Activated CD4-positive, CD25-positive, alpha-beta regulatory T cell treated with anti-CD3 and anti-CD28 coated beads, Interleukin-2, amount 50 U/mL, for 72 hours (primary cell): Measurements from ENCODE around the gene GYS2.

Experiments used
- DNase-seq: peaks from one replicate; pipeline ENCODE4 v3.0.0; 2021

Gene GYS2

DNA sequence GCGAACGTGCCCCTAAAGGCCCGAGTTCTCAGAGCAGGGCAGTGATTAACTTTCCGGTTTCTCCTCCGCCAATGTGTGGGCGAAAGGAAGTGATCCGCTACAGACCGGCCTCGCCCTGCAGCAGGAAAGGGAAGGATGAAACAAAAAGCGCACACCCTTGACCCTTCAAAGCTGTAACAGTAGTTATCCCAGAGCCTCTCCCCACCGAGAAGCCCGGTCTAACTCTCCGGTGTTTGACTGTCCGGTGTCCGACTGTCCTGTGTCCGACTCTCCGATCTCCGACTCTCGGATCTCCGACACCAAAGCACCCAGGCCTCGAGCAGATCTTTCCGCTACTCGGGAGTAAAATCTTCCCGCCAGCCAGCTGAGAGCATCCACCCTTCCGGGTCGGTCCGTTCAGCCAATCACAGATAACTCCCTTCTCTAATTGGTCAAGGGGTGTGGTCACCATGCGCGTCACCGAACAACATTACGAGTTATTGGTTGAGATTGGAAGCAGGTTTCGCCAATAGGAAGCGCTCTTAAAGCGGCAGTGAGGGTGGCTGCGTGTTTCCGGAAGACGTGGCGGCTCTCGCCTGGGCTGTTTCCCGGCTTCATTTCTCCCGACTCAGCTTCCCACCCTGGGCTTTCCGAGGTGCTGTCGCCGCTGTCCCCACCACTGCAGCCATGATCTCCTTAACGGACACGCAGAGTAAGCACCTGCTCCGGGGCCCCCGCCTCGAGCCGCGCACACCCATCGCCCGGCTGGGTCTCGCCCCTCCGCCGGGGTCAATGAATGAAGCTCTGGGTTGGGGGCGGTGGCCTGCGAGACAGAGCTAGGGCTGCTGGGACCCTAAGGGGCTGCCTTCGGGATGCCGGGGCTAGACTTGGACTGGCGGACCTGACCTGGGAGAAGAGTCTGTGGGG is 103.1 kb downstream of the GYS2 start, which contains the start of the genes GOLT1B and RECQL:
Gene GOLT1B (plus strand): TSS at position 532 of the 906 bp plus-strand sequence. CDS start 135 bp downstream, at position 667.
Gene RECQL (minus strand): TSS at position 378 of the 906 bp plus-strand sequence. CDS start 2,065 bp downstream, outside the sequence.
- DNase-seq: peak; percentile 80

DNA sequence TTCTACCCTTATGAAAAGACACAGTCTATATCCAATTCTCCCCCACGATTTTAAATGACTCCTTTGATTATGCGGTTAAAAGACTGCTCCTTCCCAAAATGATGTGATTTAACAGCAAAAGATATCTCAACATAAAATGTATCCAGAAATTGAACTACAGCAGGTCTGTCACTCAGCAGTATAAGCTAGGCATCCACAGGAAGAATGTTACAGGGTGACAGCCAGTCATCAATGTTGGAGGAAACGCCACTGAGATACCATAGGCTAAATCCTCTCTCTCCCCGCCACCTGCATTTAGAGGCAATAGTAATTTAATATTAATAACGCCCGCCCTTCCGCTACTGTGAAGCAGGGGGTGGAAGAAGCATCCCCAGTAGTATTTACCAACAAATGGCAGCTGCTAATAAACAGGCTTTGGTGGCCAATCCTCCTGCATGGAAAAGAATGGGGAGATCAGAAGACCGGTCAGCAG is 103.8 kb downstream of the GYS2 start:
- DNase-seq: no peak

DNA sequence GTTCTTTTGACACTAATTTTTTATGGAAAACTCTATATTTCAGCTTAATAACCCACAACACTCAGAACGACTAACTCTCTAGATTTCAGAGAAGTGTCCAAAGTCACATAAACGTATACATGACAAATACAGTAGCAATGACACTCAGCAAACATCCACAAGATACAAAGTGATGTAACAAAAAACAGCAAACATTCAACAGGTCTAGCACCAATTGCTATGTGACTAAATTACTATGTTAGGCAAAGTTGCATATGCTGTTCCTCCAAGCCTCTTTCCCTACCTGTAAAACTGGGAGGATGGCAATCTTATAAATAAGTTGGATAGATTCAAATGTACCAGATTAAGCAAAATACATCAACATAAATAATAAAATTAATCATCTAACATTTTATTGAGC is 104.9 kb downstream of the GYS2 start:
- no peak for DNase-seq
